Endometrial microvascular endothelial cells (primary cell): ENCODE results near the gene UFSP2. TPM values are rescaled to one million over a fixed set of nuclear protein-coding genes. Genes with fewer than 3 reads are reported as not detected.
"Not testable (repeated sequence)": the region's sequence is repeated elsewhere in the genome, so short reads cannot be mapped to it uniquely, and the experiment has no call there.

Source experiments
- in situ Hi-C: cut with HindIII; loops from 2 replicates; pipeline ENCODE4 v1.10.0; 2017; ENCODE audit warnings: low sequenced_read_pairs, low pct_unique_long_range_greater_than_20kb; ENCODE audit errors: inconsistent ontology term
- total RNA-seq: library from RNA; depleted of rRNA; stranded (reverse); fragments of >200 nt; gene quantifications from one replicate; pipeline ENCODE4 v1.2.3, GENCODE V29; 2015; ENCODE audit errors: inconsistent ontology term

The UFSP2 gene
- total RNA-seq, 1 donor from 2014 or later, result 47.2 TPM

GRCh38 chr4:185362570-185362969 lies 63.2 kb downstream of the UFSP2 start:
- in situ Hi-C loops, result not testable (repeated sequence)

GRCh38 chr4:185361872-185362271 lies 63.9 kb downstream of the UFSP2 start:
- in situ Hi-C loops, result no loop called here

- in situ Hi-C loops, result no loop called here
These were observed 65.9 kb downstream of the UFSP2 start for GRCh38 chr4:185359767-185360446.

- in situ Hi-C loops, result no loop called here
These were observed 66.8 kb downstream of the UFSP2 start for GRCh38 chr4:185358959-185359358.

- in situ Hi-C loops, result no loop called here
These were observed 67.2 kb downstream of the UFSP2 start for GRCh38 chr4:185358514-185358913.

- in situ Hi-C loops, result no loop called here
These were observed 67.9 kb downstream of the UFSP2 start for GRCh38 chr4:185357733-185358440.

GRCh38 chr4:185357211-185357610 lies 68.6 kb downstream of the UFSP2 start:
- in situ Hi-C loops, result no loop called here

GRCh38 chr4:185352741-185353140 lies 73.0 kb downstream of the UFSP2 start:
- in situ Hi-C loops, result no loop called here

GRCh38 chr4:185352202-185352601 lies 73.6 kb downstream of the UFSP2 start:
- in situ Hi-C loops, result no loop called here

GRCh38 chr4:185351691-185352090 lies 74.1 kb downstream of the UFSP2 start:
- in situ Hi-C loops, result no loop called here

Other genes starting within 250 kb of the UFSP2 start
- 37.3 TPM for gene CFAP97, start 222.0 kb downstream of the UFSP2 start, total RNA-seq
- 13.7 TPM for gene SNX25, start 216.4 kb downstream of the UFSP2 start, total RNA-seq
- gene LRP2BP, start 30.0 kb downstream of the UFSP2 start, total RNA-seq, result 0.28 TPM
- 2.0 TPM for gene ANKRD37, start 29.1 kb downstream of the UFSP2 start, total RNA-seq
- not detected for gene CCDC110, start 45.8 kb upstream of the UFSP2 start, total RNA-seq
- 51.5 TPM for gene PDLIM3, start 109.5 kb upstream of the UFSP2 start, total RNA-seq